GM18858 (cell line): ENCODE data around the gene TBC1D22A.

ENCODE experiments used
- ATAC-seq: cut with Tn5 transposase; IDR thresholded peaks from one replicate; pipeline ENCODE4 v1.9.1; 2021; ENCODE audit not compliant: unreplicated experiment

The TBC1D22A gene

DNA sequence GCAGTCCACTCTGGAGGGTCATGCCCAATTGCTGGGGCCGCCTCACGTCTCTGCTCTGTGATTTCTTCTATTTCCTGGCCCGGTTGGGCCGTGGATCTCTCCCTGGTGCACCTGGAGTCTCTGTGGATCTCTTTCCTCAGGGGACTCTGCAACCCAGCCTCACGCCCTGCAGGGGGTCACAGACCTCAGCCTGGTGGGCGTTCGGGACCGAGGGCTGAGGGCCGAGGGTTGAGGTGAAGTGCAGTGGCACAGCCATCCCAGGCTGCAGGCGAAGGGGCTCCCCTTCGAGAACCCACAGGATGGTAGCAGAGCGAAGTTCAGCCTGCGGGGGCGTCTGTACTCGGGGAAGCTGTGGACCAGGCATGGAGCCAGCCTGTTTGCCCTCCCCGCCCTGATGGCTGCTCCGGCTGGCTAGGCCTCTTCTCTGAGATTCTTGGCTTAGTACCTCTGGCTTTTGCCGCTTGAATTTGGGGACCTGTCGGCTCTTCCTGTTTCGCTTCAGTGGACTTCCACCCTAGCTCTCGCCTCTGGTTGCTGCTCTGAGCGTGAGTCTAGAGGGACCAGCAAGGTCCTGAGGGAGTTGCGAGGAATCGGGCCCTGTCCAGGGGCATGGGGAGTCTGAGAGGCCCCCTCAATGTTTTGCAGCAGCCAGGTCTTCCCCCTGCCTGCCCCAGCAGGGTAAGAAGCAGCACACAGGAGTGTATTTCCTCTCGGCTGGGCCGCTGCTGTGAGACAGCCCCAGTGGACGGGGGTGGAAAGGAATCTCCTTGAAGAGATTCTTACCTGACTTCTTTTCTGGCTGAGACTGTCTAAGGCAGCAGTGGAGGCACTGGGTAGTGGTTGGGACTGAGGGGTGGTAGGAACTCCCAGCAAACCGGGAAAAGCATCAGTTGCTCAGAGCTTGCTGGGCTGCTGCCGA, 140.8 kb downstream of the TBC1D22A start:
- ATAC-seq = no peak

DNA sequence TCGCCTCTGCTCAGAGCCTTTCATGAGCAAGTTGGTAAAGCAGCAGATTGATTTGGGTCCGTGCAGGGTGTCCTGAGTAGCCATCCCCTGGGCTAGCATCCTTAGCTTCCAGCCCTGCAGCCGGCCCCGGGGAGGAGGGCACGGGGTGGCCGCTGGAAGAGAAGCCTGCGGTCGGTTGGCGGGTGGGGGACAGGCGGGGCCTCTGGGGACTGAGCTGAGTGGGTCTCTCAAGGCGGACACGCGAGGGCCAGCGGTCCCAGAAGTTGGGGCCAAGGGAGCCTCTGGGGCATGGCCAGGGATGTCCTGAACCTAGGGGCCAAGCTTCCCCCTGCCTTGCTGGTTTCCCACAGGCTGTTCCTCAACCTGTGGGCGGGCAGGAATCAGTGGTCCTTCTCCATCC, 143.0 kb downstream of the TBC1D22A start:
- no peak for ATAC-seq

DNA sequence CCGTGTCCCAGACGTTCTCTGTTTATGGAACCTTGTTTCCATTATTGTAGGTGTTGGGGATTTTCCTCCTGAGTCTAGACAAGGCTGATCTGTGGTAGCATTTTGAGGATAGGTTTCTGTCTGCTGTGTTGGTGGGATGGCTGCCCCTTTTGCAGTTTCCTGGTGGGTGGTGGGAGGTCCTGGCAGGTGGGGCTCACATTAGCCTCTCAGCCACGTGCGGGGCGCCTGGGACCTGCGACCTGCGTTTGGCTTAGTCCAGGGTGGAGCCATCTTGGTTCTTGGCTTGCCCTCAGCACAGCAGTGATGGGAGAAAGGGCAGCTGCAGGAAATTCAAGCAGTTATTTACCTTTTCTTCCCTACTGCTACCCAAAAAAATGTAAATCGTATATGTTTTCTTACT, 143.4 kb downstream of the TBC1D22A start:
- ATAC-seq = no peak

GRCh38 chr22:46906326-46907045, 144.0 kb downstream of the TBC1D22A start:
- no peak for ATAC-seq

DNA sequence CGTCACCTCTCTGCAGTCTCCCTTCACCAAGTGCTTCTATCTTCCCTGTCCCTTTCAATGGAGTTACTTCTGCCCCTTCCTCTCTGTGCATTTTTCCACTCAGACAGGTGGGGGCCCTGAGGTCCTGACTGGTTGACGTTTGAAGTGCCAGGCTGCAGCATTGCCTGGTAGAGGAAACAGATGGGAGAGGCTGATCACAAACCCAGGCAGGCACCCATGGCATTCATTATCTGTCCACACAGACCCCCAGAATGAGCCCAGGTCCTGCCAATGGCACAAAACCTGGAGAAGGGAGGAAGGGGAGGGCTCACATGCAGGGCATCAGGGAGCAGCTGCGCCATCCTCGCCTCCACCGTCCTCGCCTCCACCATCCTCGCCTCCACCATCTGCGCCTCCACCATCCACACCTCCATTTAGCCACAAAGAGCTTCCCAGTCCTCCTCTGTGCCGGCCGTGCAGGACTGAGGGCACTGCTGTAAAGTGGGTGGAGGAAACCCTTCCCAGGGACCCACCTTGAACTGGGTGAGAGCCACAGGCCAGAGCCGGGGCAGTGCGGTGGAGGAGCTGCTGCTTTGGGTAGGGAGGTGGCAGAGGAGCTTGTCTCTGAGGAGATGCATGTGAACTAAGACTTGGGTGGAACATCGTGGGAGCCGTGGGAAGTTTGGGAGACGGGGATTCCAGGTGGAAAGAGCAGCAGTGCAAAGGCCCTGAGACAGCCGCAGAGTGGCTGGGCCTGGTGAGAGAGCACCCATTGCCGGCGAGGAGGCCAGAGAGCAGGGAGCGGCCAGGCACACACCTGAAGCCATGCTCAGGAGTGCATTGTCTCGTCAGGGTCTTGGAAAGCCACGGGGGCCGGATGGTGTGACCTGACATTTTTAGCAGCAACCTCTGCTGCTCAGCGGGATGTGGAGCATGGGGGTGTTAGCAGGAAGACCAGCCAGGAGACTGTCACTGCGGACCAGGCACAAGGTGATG, 145.1 kb downstream of the TBC1D22A start:
- ATAC-seq = no peak

DNA sequence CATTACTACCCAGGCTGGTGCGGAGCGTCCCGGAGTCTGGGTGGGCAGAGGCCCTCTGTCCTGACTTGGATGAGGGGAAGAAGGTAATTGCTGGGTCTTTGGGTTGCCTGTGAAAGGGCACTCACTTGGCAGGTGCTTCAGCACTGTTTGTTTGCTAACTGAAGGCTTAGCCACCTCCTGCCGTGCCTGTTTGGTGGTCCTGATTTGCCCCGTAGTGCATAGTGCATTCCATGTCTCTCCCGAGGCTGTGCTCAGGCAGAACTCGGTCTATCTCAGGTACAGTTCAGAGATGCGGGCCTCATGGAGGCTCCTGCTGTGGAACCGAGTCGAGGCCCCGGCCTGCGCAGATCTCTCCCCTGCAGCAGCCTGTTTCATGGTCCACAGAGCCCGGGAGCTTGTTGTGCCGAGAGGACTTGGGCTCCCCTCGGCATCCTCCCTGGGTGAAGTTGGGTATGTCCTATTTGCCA, 146.2 kb downstream of the TBC1D22A start:
- no peak for ATAC-seq

DNA sequence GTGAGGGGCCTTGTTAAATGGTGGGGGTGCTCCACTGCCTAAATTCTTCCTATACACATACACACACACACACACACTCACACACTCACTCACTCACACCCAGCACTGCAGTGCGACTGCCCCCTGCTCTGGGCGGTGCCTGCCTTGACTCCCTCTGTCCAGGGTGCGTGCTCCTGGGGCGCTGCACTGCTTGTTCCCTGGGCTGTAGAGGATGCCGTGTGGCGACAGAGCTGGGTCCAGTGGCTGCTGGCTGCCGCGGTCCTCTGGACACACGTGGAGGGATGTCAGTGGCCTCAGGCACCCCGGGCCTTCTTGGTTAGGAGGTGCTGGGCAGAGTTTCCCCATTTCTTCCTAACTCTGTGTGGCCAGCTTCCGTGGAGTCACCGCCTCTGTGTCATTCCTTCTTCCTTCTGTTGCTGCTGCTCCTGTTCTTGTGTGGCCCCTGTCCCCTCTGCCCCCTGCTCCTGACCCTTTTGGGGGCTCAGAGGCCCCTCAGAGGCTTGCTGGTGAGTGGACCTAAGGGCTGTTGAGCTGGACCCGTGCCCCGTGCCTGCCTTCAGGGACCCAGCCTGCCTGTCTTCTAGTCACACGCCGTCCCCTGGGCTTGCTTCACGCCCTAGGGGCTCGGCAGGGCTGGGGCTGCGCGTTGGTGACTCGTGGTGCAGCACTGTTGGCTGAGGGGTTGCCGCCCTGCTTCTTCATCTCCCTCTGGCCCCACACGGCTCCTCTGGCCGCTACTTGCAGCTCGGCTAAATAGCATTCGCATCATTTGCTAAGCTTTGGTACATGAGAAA, 147.0 kb downstream of the TBC1D22A start:
- no peak for ATAC-seq

GRCh38 chr22:46910624-46911023, 148.2 kb downstream of the TBC1D22A start:
- ATAC-seq = no peak

DNA sequence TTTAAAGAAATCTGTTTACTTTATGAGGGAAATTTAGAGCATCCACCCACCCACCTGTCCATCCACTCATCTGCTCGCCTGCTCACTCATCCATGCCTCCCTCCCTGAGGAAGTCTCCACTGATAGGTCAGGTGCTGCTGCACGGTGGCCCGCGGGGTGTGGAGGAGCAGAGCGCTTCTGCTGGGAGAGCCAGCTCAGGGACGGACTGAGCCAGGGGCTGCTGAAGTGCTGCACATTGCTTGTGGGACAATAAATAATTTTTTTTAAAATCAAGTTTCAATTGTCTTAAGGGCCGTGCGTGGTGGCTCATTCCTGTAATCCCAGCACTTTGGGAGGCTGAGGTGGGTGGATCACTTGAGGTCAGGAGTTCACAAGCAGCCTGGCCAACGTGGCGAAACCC, 148.9 kb downstream of the TBC1D22A start:
- ATAC-seq = no peak

DNA sequence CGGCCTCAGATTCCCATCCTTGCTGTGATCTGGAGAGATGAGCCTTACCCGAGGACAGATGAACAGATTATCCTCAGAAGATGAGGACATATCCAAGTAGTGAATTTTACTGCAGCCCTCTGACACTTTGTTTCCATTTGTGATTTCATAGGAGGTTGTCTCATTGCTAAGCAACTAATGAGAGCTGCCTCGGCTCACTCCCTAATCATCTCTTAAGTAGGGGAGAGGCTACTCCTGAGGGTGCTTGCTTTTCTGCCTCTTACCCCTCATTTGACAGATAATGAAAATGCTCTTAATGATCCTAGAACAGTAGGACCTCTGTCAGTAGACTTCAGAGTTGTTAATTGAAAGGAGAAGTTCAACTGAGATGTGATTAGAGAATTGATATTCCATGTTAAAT, 150.9 kb downstream of the TBC1D22A start:
- no peak for ATAC-seq

GRCh38 chr22:46914481-46914880, 152.0 kb downstream of the TBC1D22A start:
- no peak for ATAC-seq

DNA sequence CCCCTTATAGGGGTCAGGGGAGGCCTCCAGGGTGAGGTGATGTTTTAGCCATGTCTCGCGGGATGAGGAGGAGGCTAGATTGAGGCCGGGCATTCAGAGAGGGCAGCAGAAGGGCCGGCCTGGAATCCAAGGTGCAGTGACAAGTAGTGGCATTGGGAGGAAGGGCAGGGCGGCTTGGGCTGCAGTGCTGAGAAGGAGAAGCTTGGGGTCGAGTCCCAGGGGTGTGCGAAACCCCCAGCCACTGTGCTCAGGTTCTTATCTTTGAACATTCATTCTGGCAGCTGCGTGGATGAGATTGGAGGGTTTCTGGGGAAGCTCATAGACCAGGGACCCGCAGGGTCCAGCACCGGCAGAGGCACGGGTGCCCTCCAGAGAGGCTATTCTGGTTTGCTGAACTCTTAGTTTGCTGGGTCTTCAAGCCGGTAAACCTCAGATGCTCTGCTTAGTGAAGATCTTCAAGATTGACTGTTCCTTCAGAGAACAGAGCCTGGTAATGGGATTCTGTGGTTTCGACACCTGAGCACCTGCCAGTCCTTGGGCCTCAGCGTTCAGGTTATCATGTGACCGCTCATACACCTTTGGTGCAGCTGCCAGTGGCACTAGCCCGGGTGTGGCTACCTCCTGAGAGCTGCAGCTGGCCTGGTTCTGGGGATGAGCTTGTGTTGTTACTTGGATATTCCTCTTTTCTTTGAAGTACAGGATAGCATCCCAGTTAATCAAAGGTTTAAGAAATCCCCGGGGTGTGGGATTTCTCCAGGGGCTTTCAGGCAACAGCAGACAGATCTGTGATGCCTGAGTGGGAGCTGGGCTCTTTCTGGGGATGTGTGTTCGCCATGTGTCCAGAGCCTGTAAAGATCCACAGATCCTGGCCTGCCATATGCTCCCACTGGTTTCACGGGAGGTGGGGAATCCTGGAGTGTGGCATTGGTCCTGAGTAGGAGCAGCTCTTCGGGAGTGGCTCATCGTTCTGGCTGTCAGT, 152.8 kb downstream of the TBC1D22A start:
- no peak for ATAC-seq

GRCh38 chr22:46915950-46916730, 153.7 kb downstream of the TBC1D22A start:
- no peak for ATAC-seq

DNA sequence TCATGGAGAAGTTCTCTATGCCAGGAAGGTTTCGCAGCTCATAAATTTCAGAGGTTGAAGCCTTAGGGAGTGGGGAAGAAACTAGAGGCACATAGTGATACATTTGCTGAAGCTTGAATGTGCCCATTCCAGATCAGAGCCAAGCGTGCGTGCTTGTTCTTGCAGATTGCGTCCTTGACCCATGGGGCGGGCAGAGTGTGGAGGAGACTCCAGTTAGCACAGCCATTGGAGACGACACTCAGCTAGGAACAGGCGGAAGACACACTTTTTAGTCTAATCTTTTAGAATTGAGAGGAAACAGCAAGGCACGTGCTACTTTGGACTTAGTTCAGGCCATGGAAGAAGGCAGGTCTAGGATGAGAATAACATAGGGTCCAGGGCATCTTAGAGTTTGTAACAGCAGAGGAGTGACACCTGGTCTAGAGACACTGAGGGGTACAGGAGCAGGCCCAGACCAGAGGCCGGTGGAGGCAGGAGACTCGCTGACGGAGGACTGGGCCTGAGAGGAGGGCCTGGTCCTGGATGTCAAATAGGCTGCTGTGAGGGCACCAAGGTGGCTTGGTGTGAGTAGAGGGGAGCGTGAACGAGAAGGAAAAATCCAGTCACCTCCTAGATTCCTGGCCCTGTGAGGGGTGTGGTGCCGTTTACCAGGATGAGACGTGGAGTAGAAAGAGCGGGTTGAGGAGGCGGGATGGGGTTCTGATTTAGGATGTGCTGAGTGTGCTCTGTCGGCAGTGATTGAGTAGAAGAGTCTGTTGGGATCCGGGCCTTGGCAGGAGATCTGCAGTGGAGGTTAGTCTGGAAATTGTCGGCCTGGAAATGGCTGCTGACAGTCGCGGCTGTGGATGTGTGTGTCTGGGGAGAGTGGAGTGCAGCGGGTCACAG, 154.7 kb downstream of the TBC1D22A start:
- no peak for ATAC-seq

DNA sequence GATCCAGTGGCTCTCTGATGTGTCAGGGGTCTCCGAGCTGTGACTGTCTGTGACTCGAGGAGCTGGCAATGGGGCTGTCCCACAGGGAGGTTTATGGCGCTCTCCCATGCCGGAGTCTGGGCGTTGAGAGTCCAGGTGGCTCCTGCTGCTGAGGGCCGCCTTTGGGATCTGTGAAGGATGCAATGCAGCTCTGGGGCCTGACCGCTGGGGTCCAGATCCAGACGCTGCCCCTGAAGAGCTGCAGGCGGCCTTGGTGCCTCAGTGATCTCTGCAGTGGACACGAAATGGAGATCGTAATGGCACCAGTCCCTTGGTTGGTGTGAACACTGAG, 155.3 kb downstream of the TBC1D22A start:
- ATAC-seq = no peak

GRCh38 chr22:46918197-46918596, 155.7 kb downstream of the TBC1D22A start:
- no peak for ATAC-seq

DNA sequence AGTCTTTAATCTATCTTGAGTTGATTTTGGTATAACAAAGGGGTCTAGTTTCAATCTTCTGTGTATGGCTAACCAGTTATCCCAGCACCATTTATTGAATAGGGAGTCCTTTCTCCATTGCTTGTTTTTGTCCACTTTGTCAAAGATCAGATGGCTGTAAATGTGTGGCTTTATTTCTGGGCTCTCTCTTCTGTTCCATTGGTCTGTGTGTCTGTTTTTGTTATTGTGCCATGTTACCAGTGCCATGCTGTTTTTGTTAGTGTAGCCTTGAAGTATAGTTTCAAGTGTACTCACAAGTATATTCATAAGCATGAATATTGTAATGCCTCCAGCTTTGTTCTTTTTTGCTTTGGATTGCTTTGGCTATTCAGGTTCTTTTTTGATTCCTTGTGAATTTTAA, 159.6 kb downstream of the TBC1D22A start:
- no peak for ATAC-seq
